GM23248 (cell line): ENCODE measurements around the gene TRERF1.

Experiments used
- EZH2 ChIP-seq: fragments of 200-600 bp; sonication (generic); IDR thresholded peaks from 2 replicates; pipeline ENCODE4 v1.6.1; 2018; ENCODE audit warnings: antibody characterized with exemption, mild to moderate bottlenecking; ENCODE audit not compliant: insufficient read depth, poor library complexity, severe bottlenecking
- EZH2phosphoT487 ChIP-seq: fragments of 200-600 bp; sonication (generic); IDR thresholded peaks from 2 replicates; pipeline ENCODE4 v1.6.1; 2018; ENCODE audit warnings: antibody characterized with exemption, moderate library complexity, mild to moderate bottlenecking, low read depth; ENCODE audit not compliant: insufficient read depth

- TF ChIP-seq EZH2phosphoT487 (no peak), EZH2 (no peak)
Observed at GRCh38 chr6:42199106-42199981, 252.4 kb downstream of the TRERF1 start.
